Measurements from ENCODE around the gene CHID1. TPM values are rescaled to one million over a fixed set of nuclear protein-coding genes. Genes with fewer than 3 reads are reported as not detected.

The CHID1 gene
- total and polyA plus RNA-seq, 2 donors: 17.8 to 35.7 TPM

GRCh38 chr11:907668-908067 lies 2.9 kb downstream of the CHID1 start:
- H3K4me3 ChIP-seq (ENCODE audit: low read length in 2 of 2): no peak overlapping the region
- DNase-seq (ENCODE audit: low read depth in 6 of 9, low spot score in 9 of 9): no peak
- no peak overlapping the region for H3K27ac ChIP-seq (ENCODE audit: low read depth in 1 of 2, low read length in 1 of 2)
- peaks cover 15% of the 10 kb centered on the region in 2 donors for H3K4me1 ChIP-seq (ENCODE audit: control insufficient read depth in 2 of 2, insufficient read depth in 2 of 2, low read length in 2 of 2)
- H3K36me3 ChIP-seq (ENCODE audit: control insufficient read depth in 2 of 2, insufficient read depth in 2 of 2, low read length in 1 of 2): peaks cover 16 to 24% of the 10 kb centered on the region in 2 donors
- no peaks in the 10 kb centered on the region for H3K9me3 ChIP-seq (ENCODE audit: control insufficient read depth in 2 of 2, insufficient read depth in 1 of 2, low read length in 1 of 2)
- H3K27me3 ChIP-seq (ENCODE audit: control insufficient read depth in 2 of 2, insufficient read depth in 1 of 2, low read length in 1 of 2): peaks cover 0 to 3% of the 10 kb centered on the region in 2 donors
- WGBS: 87% methylated on average over 2 of the region's 2 CpGs

GRCh38 chr11:905952-906351 lies 4.7 kb downstream of the CHID1 start:
- H3K9me3 ChIP-seq (ENCODE audit: control insufficient read depth in 2 of 2, insufficient read depth in 1 of 2, low read length in 1 of 2): no peaks in the 10 kb centered on the region
- WGBS: 93% methylated on average over 7 of the region's 7 CpGs

GRCh38 chr11:904380-904779 lies 6.2 kb downstream of the CHID1 start:
- Histone ChIP-seq H3K9me3 (ENCODE audit: control insufficient read depth in 2 of 2, insufficient read depth in 1 of 2, low read length in 1 of 2) (no peaks in the 10 kb centered on the region), H3K4me3 (ENCODE audit: low read length in 2 of 2) (no peak overlapping the region), H3K27ac (ENCODE audit: low read depth in 1 of 2, low read length in 1 of 2) (no peak overlapping the region), H3K36me3 (ENCODE audit: control insufficient read depth in 2 of 2, insufficient read depth in 2 of 2, low read length in 1 of 2) (peaks cover 40 to 57% of the 10 kb centered on the region in 2 donors), H3K4me1 (ENCODE audit: control insufficient read depth in 2 of 2, insufficient read depth in 2 of 2, low read length in 2 of 2) (peaks cover 0 to 3% of the 10 kb centered on the region in 2 donors), H3K27me3 (ENCODE audit: control insufficient read depth in 2 of 2, insufficient read depth in 1 of 2, low read length in 1 of 2) (no peaks in the 10 kb centered on the region)
- no peak for DNase-seq (ENCODE audit: low read depth in 6 of 9, low spot score in 9 of 9)
- WGBS: 94% methylated on average over 7 of the region's 7 CpGs

More at GRCh38 chr11:905952-906351, 4.7 kb downstream of the CHID1 start:
- Histone ChIP-seq H3K4me3 (ENCODE audit: low read length in 2 of 2) (no peak overlapping the region), H3K36me3 (ENCODE audit: control insufficient read depth in 2 of 2, insufficient read depth in 2 of 2, low read length in 1 of 2) (peaks cover 31 to 41% of the 10 kb centered on the region in 2 donors), H3K4me1 (ENCODE audit: control insufficient read depth in 2 of 2, insufficient read depth in 2 of 2, low read length in 2 of 2) (peaks cover 8% of the 10 kb centered on the region in 2 donors), H3K27me3 (ENCODE audit: control insufficient read depth in 2 of 2, insufficient read depth in 1 of 2, low read length in 1 of 2) (no peaks in the 10 kb centered on the region), H3K27ac (ENCODE audit: low read depth in 1 of 2, low read length in 1 of 2) (no peak overlapping the region)
- no peak for DNase-seq (ENCODE audit: low read depth in 6 of 9, low spot score in 9 of 9)

- H3K4me1 ChIP-seq (ENCODE audit: control insufficient read depth in 2 of 2, insufficient read depth in 2 of 2, low read length in 2 of 2): no peaks in the 10 kb centered on the region
- 97% methylated on average over 19 of the region's 19 CpGs for WGBS
- no peak overlapping the region for H3K27ac ChIP-seq (ENCODE audit: low read depth in 1 of 2, low read length in 1 of 2)
- H3K9me3 ChIP-seq (ENCODE audit: control insufficient read depth in 2 of 2, insufficient read depth in 1 of 2, low read length in 1 of 2): no peaks in the 10 kb centered on the region
- no peak for DNase-seq (ENCODE audit: low read depth in 6 of 9, low spot score in 9 of 9)
- H3K36me3 ChIP-seq (ENCODE audit: control insufficient read depth in 2 of 2, insufficient read depth in 2 of 2, low read length in 1 of 2): peaks cover 47 to 70% of the 10 kb centered on the region in 2 donors
- no peak overlapping the region for H3K4me3 ChIP-seq (ENCODE audit: low read length in 2 of 2)
- no peaks in the 10 kb centered on the region for H3K27me3 ChIP-seq (ENCODE audit: control insufficient read depth in 2 of 2, insufficient read depth in 1 of 2, low read length in 1 of 2)
Observed at GRCh38 chr11:901452-902061, 9.1 kb downstream of the CHID1 start.

- DNase-seq (ENCODE audit: low read depth in 6 of 9, low spot score in 9 of 9): no peak
- Histone ChIP-seq H3K27ac (ENCODE audit: low read depth in 1 of 2, low read length in 1 of 2) (no peak overlapping the region), H3K36me3 (ENCODE audit: control insufficient read depth in 2 of 2, insufficient read depth in 2 of 2, low read length in 1 of 2) (peaks cover 47 to 70% of the 10 kb centered on the region in 2 donors), H3K4me3 (ENCODE audit: low read length in 2 of 2) (no peak overlapping the region), H3K4me1 (ENCODE audit: control insufficient read depth in 2 of 2, insufficient read depth in 2 of 2, low read length in 2 of 2) (no peaks in the 10 kb centered on the region), H3K27me3 (ENCODE audit: control insufficient read depth in 2 of 2, insufficient read depth in 1 of 2, low read length in 1 of 2) (no peaks in the 10 kb centered on the region), H3K9me3 (ENCODE audit: control insufficient read depth in 2 of 2, insufficient read depth in 1 of 2, low read length in 1 of 2) (no peaks in the 10 kb centered on the region)
- WGBS: 89% methylated on average over 7 of the region's 7 CpGs
Observed at GRCh38 chr11:900545-900944, 10.1 kb downstream of the CHID1 start.

- Histone ChIP-seq H3K27ac (ENCODE audit: low read depth in 1 of 2, low read length in 1 of 2) (no peak overlapping the region), H3K4me1 (ENCODE audit: control insufficient read depth in 2 of 2, insufficient read depth in 2 of 2, low read length in 2 of 2) (no peaks in the 10 kb centered on the region), H3K9me3 (ENCODE audit: control insufficient read depth in 2 of 2, insufficient read depth in 1 of 2, low read length in 1 of 2) (no peaks in the 10 kb centered on the region), H3K27me3 (ENCODE audit: control insufficient read depth in 2 of 2, insufficient read depth in 1 of 2, low read length in 1 of 2) (no peaks in the 10 kb centered on the region), H3K4me3 (ENCODE audit: low read length in 2 of 2) (no peak overlapping the region), H3K36me3 (ENCODE audit: control insufficient read depth in 2 of 2, insufficient read depth in 2 of 2, low read length in 1 of 2) (peaks cover 47 to 68% of the 10 kb centered on the region in 2 donors)
- 96% methylated on average over 11 of the region's 11 CpGs for WGBS
- DNase-seq (ENCODE audit: low read depth in 6 of 9, low spot score in 9 of 9): no peak
Observed at GRCh38 chr11:899724-900123, 10.9 kb downstream of the CHID1 start.

GRCh38 chr11:898540-899190 lies 11.9 kb downstream of the CHID1 start:
- no peak overlapping the region for H3K27ac ChIP-seq (ENCODE audit: low read depth in 1 of 2, low read length in 1 of 2)
- 97% methylated on average over 22 of the region's 22 CpGs for WGBS

GRCh38 chr11:898143-898511 lies 12.5 kb downstream of the CHID1 start:
- Histone ChIP-seq H3K9me3 (ENCODE audit: control insufficient read depth in 2 of 2, insufficient read depth in 1 of 2, low read length in 1 of 2) (no peaks in the 10 kb centered on the region), H3K4me3 (ENCODE audit: low read length in 2 of 2) (no peak overlapping the region), H3K27me3 (ENCODE audit: control insufficient read depth in 2 of 2, insufficient read depth in 1 of 2, low read length in 1 of 2) (no peaks in the 10 kb centered on the region), H3K36me3 (ENCODE audit: control insufficient read depth in 2 of 2, insufficient read depth in 2 of 2, low read length in 1 of 2) (peaks cover 35 to 53% of the 10 kb centered on the region in 2 donors), H3K4me1 (ENCODE audit: control insufficient read depth in 2 of 2, insufficient read depth in 2 of 2, low read length in 2 of 2) (no peaks in the 10 kb centered on the region), H3K27ac (ENCODE audit: low read depth in 1 of 2, low read length in 1 of 2) (no peak overlapping the region)
- 97% methylated on average over 10 of the region's 10 CpGs for WGBS
- DNase-seq (ENCODE audit: low read depth in 6 of 9, low spot score in 9 of 9): no peak

More at GRCh38 chr11:898540-899190, 11.9 kb downstream of the CHID1 start:
- H3K27me3 ChIP-seq (ENCODE audit: control insufficient read depth in 2 of 2, insufficient read depth in 1 of 2, low read length in 1 of 2): no peaks in the 10 kb centered on the region
- no peak overlapping the region for H3K4me3 ChIP-seq (ENCODE audit: low read length in 2 of 2)
- H3K4me1 ChIP-seq (ENCODE audit: control insufficient read depth in 2 of 2, insufficient read depth in 2 of 2, low read length in 2 of 2): no peaks in the 10 kb centered on the region
- DNase-seq (ENCODE audit: low read depth in 6 of 9, low spot score in 9 of 9): no peak
- no peaks in the 10 kb centered on the region for H3K9me3 ChIP-seq (ENCODE audit: control insufficient read depth in 2 of 2, insufficient read depth in 1 of 2, low read length in 1 of 2)
- peaks cover 37 to 58% of the 10 kb centered on the region in 2 donors for H3K36me3 ChIP-seq (ENCODE audit: control insufficient read depth in 2 of 2, insufficient read depth in 2 of 2, low read length in 1 of 2)

GRCh38 chr11:897253-898142 lies 13.1 kb downstream of the CHID1 start:
- H3K27ac ChIP-seq (ENCODE audit: low read depth in 1 of 2, low read length in 1 of 2): no peak overlapping the region
- no peak overlapping the region for H3K4me3 ChIP-seq (ENCODE audit: low read length in 2 of 2)
- H3K9me3 ChIP-seq (ENCODE audit: control insufficient read depth in 2 of 2, insufficient read depth in 1 of 2, low read length in 1 of 2): no peaks in the 10 kb centered on the region
- H3K4me1 ChIP-seq (ENCODE audit: control insufficient read depth in 2 of 2, insufficient read depth in 2 of 2, low read length in 2 of 2): no peaks in the 10 kb centered on the region
- no peak for DNase-seq (ENCODE audit: low read depth in 6 of 9, low spot score in 9 of 9)
- WGBS: 94% methylated on average over 17 of the region's 17 CpGs
- H3K27me3 ChIP-seq (ENCODE audit: control insufficient read depth in 2 of 2, insufficient read depth in 1 of 2, low read length in 1 of 2): no peaks in the 10 kb centered on the region
- peaks cover 31 to 50% of the 10 kb centered on the region in 2 donors for H3K36me3 ChIP-seq (ENCODE audit: control insufficient read depth in 2 of 2, insufficient read depth in 2 of 2, low read length in 1 of 2)
